Measurements from ENCODE around the gene TMCC2. TPM values are rescaled to one million over a fixed set of nuclear protein-coding genes. Genes with fewer than 3 reads are reported as not detected.

Gene TMCC2
- total and polyA plus RNA-seq, 2 of the 4 experiments (the other 2 are of a cell fraction), result 2.0 to 4.2 TPM

DNA sequence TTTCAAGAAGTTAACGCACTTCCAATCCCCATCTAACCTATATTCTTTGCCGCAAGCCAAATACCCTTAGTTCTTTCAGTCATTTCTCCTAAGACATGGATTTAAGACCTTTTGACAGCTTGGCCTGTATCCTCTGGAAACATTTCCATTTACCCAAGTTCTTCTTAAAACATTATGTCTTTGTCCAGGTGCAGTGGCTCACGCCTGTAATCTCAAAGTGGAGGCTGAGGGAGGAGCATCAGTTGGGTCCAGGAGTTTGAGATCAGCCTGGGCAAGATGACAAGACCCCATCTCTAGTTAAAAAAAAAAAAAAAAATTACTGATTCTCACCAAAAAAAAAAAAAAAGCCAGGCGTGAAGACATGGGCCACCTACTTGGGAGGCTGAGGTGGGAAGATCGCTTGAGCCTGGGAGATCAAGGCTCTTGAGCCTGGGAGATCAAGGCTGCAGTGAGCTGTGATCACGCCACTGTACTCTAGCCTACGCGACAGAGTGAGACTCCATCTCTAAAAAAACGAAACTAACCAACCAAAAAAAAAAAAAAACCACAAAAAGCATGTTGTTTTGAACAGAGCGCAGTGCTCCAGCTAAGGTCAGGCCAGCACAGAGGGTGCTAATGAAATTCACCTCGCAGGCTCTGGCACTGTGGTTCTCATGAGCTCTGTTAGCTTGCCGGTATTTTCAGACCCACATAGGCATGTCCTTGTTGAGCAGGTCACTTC is 57.8 kb downstream of the TMCC2 start:
- Histone ChIP-seq H4K8ac (ENCODE audit: low read depth in 2 of 2, low read length in 2 of 2) (peak overlapping the region; percentile 28 to 86), H2BK120ac (ENCODE audit: low read depth, low read length) (peak overlapping the region; percentile 94), H3K18ac (ENCODE audit: low read depth, low read length) (peak overlapping the region; percentile 64), H2BK15ac (ENCODE audit: low read depth, low read length) (peak overlapping the region; percentile 69), H3K4me2 (ENCODE audit: low read depth, low read length) (peak overlapping the region; percentile 20), H3K9me3 (ENCODE audit: control insufficient read depth, insufficient read depth, low read length) (no peaks in the 10 kb centered on the region), H2AK5ac (ENCODE audit: low read depth, low read length) (peak overlapping the region; percentile 93), H3K27ac (ENCODE audit: insufficient read depth, low read length) (peak overlapping the region; percentile 85), H3K36me3 (ENCODE audit: control insufficient read depth, insufficient read depth, low read length) (no peaks in the 10 kb centered on the region), H3K56ac (ENCODE audit: extremely low read depth, insufficient read depth, low read length) (peak overlapping the region; percentile 65), H4K5ac (ENCODE audit: low read depth, low read length) (peak overlapping the region; percentile 95), H2BK20ac (ENCODE audit: low read depth, low read length) (peak overlapping the region; percentile 92), H3K9me1 (ENCODE audit: insufficient read depth, low read length) (peaks cover 42% of the 10 kb centered on the region), H3K79me1 (ENCODE audit: low read depth in 1 of 2, low read length in 2 of 2) (peaks cover 0 to 35% of the 10 kb centered on the region in 2 experiments; a peak in 3 of 4 replicates), H4K91ac (ENCODE audit: insufficient read depth, low read depth, low read length) (peak overlapping the region; percentile 81), H3K27me3 (ENCODE audit: control insufficient read depth, insufficient read depth, low read length) (no peaks in the 10 kb centered on the region), H3K4ac (ENCODE audit: low read depth, low read length) (peak overlapping the region; percentile 92), H3K9ac (ENCODE audit: low read depth, low read length) (peak overlapping the region; percentile 60), H2AK9ac (replicated peaks; ENCODE audit: low read depth, low read length, poor library complexity) (peak overlapping the region; percentile 85), H3K14ac (replicated peaks; ENCODE audit: low read depth, low read length) (peak overlapping the region; percentile 76), H2AFZ (replicated peaks; ENCODE audit: low read length, poor library complexity) (peak overlapping the region; percentile 72), H3K4me3 (ENCODE audit: insufficient read depth, low read depth, low read length) (no peak overlapping the region), H2BK5ac (ENCODE audit: low read depth, low read length, poor library complexity, severe bottlenecking) (peak overlapping the region; percentile 93), H3K4me1 (ENCODE audit: control insufficient read depth, insufficient read depth, low read length) (peaks cover 38% of the 10 kb centered on the region), H3K23ac (ENCODE audit: low read depth, low read length) (peak overlapping the region; percentile 93; the same call in 1 of the 2 replicates), H4K20me1 (ENCODE audit: insufficient read depth, low read length) (no peaks in the 10 kb centered on the region)
- in situ Hi-C loops (cut with MboI; ENCODE audit: low sequenced_read_pairs) (no loop called here), intact Hi-C loops (cut with micrococcal nuclease) (loop anchor here (2.0 kb wide), 1 partner anchor 35 kb away; the partner anchor contains the start of gene NUAK2), dilution Hi-C loops (cut with HindIII; ENCODE audit: low sequenced_read_pairs, unreplicated experiment) (no loop called here)
- no peak for ATAC-seq (ENCODE audit: low read depth)
- DNase-seq, result no peak
- ChIA-PET CTCF (interaction anchor here (0.6 to 2.1 kb wide), 9 partner anchors 9 to 1600 kb away, joined by 3 to 9 read pairs (median 3); no protein-coding TSS in a partner anchor), POLR2A (ENCODE audit: unreplicated experiment) (interaction anchor here (0.6 to 1.3 kb wide), 3 partner anchors 12 to 34 kb away, joined by 3 read pairs; no protein-coding TSS in a partner anchor)
- TF ChIP-seq BHLHE40 (IDR thresholded peaks at IDR 0.05; ENCODE audit: low read depth, low read length), result no peak
- no peak for TF ChIP-seq CHD1 (IDR thresholded peaks at IDR 0.05; ENCODE audit: low read depth, low read length)
- TF ChIP-seq RCOR1 (IDR thresholded peaks at IDR 0.05; ENCODE audit: insufficient replicate concordance, low read length), result no peak
- WGBS, 2 experiments (ENCODE audit: extremely low coverage in 2 of 2, insufficient read length in 1 of 2), result 80% methylated on average over 3 of the region's 12 CpGs; no CpG with 5 or more reads in 1 of the 2 experiments
- BruUV-seq (replicated peaks), result no TSS peak
